Mesodermal cell (in vitro differentiated cells): ENCODE measurements around the gene RGS18.

Experiments used
- H3K27ac ChIP-seq: 2 replicates; pipeline ENCODE4 v1.7.0; 2013; ENCODE audit warnings: mild to moderate bottlenecking, low read depth, low read length, moderate library complexity; ENCODE audit not compliant: severe bottlenecking
- H3K36me3 ChIP-seq: 2 replicates; pipeline ENCODE4 v1.7.1; 2013; ENCODE audit warnings: mild to moderate bottlenecking, low read length, moderate library complexity; ENCODE audit not compliant: control insufficient read depth, insufficient read depth
- H3K4me1 ChIP-seq: one replicate; pipeline ENCODE4 v1.7.1; 2013; ENCODE audit warnings: mild to moderate bottlenecking, low read length; ENCODE audit not compliant: insufficient read depth, control insufficient read depth, poor library complexity, severe bottlenecking
- H3K4me3 ChIP-seq: 2 replicates; pipeline ENCODE4 v1.7.0; 2013; ENCODE audit warnings: low read length, control low read depth, mild to moderate bottlenecking; ENCODE audit not compliant: insufficient read depth, poor library complexity, severe bottlenecking; ENCODE audit errors: extremely low read depth
- H3K9me3 ChIP-seq: 2 replicates; pipeline ENCODE4 v1.7.1; 2013; ENCODE audit warnings: mild to moderate bottlenecking, low read length, moderate library complexity; ENCODE audit not compliant: control insufficient read depth
- WGBS, 2 experiments: methylation state at CpG; one replicate each; pipeline ENCODE4 v1.1.5; 2013; ENCODE audit warnings: missing lambda C conversion rate in 2 of 2; ENCODE audit not compliant: insufficient coverage in 2 of 2; 5-methylcytosine and 5-hydroxymethylcytosine counted together

The RGS18 gene

DNA sequence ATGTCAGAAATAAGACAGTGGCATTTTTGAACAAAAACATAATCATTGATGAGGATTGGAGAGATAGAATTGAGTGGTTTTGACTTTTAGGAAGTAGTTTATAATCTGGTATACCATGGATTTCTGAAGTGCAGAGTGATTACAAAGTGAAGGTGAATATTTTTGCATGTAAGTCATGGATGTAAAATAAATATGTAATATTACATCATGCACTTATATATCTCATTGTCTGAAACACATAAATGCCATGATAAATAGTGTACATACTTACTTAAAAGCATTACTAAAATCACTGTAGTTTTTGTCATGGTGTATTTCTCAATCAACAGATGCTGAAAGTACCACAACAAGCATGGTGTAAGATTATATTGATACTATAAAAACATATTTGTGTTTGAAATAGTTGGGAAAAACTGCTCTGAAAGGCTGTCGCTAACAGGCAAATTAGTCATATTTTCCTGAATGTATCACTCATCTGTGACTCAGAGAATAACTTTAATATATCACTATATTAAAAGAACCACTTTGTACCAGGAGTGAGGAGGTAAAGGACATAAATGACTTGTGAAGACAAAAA lies 24.8 kb upstream of the RGS18 start:
- Histone ChIP-seq H3K27ac (no peak overlapping the region), H3K36me3 (no peaks in the 10 kb centered on the region), H3K4me1 (no peaks in the 10 kb centered on the region), H3K9me3 (no peaks in the 10 kb centered on the region), H3K4me3 (no peak overlapping the region)
- WGBS, 2 experiments: no CpG with 5 or more reads among the region's 1 CpG

DNA sequence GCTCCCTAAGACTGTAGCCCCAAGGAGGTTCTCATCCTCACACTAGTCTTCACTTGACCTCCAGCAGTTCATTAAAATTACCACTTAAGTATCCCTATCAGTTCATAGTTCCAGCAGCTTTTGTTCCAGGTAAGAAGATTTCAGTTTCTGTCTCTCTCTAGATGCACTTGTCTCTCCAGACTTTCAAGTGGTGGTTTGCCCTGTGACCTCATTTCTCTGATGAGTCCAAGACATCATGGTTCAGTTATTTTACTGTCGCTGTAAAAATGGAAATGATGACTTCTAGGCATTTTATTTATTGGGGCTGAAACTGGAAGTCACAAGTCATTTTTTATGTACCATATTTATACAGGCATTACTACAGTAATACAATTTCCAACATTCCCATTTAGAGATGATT lies 17.9 kb upstream of the RGS18 start:
- Histone ChIP-seq H3K36me3 (no peaks in the 10 kb centered on the region), H3K27ac (no peak overlapping the region), H3K4me3 (no peak overlapping the region), H3K4me1 (peaks cover 8% of the 10 kb centered on the region), H3K9me3 (no peaks in the 10 kb centered on the region)
- no CpG with 5 or more reads among the region's 1 CpG for WGBS, 2 experiments

DNA sequence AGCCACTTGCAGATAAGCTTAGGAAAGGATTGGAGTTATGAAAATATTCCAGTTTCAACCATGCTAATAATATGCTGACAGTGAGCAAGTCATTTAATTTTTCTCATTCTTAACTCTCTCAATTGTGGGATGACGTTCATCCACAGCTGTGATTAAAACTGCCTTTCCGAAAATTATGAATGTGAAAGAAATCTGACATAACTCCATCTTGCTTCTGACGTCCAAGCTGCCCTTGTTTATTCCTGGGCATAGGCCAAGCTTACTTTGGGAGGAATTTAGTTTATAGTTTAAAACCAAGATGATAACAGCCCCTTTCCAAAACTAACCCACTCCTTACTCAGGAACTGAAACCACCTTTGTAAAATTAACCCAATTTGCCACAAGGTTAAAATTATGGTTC lies 11.0 kb upstream of the RGS18 start:
- 88% methylated on average over 1 of the region's 3 CpGs; no CpG with 5 or more reads in 1 of the 2 experiments for WGBS, 2 experiments
- no peak overlapping the region for H3K4me3 ChIP-seq
- no peak overlapping the region for H3K27ac ChIP-seq
- H3K9me3 ChIP-seq: no peaks in the 10 kb centered on the region
- H3K36me3 ChIP-seq: no peaks in the 10 kb centered on the region
- H3K4me1 ChIP-seq: no peaks in the 10 kb centered on the region

DNA sequence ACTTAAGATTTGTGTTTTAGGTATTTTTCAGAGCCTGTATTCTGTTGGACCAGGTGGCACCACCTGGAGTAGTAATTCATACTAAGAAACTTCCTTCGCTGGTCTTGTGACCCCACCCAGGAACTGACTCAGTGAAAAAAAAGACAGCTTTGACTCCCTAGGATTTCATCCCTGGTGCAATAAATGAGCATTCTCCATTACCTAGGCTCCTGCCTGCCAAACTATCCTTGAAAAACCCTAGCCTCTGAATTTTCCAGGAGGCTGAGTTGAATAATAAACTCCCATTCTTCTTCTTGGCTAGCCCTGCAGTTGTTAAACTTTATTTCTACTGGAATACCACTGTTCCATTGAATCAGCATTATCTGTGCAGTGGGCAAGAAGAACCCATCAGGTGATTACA lies 10.6 kb upstream of the RGS18 start:
- no peak overlapping the region for H3K27ac ChIP-seq
- WGBS, 2 experiments: 70 to 80% methylated on average over 1 of the region's 1 CpG
- H3K4me1 ChIP-seq: no peaks in the 10 kb centered on the region
- no peaks in the 10 kb centered on the region for H3K36me3 ChIP-seq
- no peak overlapping the region for H3K4me3 ChIP-seq
- no peaks in the 10 kb centered on the region for H3K9me3 ChIP-seq

DNA sequence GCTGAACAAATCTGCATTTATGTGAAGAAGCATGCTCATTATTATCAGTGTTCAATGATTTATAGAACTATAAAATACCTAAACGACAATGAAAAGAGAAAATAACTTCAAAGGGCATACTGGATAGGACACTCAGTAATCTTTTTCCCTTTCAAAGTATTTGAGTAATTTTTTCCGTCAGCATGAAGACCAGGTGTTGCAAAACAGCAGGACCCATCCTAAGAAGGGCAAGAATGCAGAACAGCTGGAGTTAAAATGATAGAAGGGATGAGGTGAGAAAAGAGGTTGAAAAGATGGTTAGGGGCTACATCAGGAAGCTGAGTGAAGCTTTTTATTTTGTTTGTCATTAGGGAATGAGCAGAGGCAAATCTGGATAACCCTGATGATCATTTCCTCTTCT lies 7.1 kb upstream of the RGS18 start:
- no peak overlapping the region for H3K4me3 ChIP-seq
- no peaks in the 10 kb centered on the region for H3K36me3 ChIP-seq
- 50 to 67% methylated on average over 1 of the region's 2 CpGs for WGBS, 2 experiments
- no peak overlapping the region for H3K27ac ChIP-seq
- H3K4me1 ChIP-seq: peaks cover 5% of the 10 kb centered on the region
- H3K9me3 ChIP-seq: no peaks in the 10 kb centered on the region

DNA sequence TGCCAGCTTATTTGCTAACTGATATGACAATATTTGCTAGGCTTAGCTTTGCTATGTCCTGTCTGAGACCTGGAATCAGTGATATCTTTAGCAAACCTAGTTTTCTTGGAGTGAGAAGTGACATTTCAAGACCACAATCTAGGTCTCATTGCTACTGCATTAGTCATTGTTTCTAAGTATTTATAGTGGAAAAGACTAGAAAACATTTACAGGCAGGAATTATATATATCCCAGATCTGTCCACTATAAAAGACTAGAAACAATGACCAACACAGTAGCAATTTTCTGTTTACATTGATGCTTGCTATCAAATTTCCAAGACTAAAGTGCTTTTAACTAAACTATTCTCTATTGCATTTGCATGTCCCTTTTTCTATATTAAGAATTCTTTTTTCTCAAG lies 5.0 kb upstream of the RGS18 start:
- H3K4me1 ChIP-seq: peaks cover 5% of the 10 kb centered on the region
- H3K36me3 ChIP-seq: no peaks in the 10 kb centered on the region
- H3K27ac ChIP-seq: no peak overlapping the region
- H3K9me3 ChIP-seq: no peaks in the 10 kb centered on the region
- no peak overlapping the region for H3K4me3 ChIP-seq

DNA sequence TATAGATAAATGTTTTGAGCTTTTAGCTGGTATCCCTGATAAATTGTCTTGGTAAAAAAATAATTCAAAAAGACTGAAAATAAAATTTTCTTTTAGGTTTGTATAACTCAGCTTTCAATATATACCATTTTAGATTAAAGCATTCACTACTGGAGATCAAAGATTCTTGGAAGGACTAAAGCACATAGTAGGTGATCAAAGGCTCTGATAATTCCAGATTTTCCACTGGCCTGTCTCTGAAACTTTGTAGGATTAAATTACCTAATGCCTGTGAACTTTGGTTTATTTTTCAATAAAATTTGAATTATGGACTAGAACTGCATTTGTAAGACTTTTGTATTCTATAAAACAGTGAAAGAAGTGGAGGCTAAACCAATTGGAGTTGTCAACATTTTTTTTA lies 1.2 kb upstream of the RGS18 start:
- Histone ChIP-seq H3K36me3 (no peaks in the 10 kb centered on the region), H3K4me1 (peaks cover 5% of the 10 kb centered on the region), H3K9me3 (no peaks in the 10 kb centered on the region), H3K27ac (no peak overlapping the region), H3K4me3 (no peak overlapping the region)

DNA sequence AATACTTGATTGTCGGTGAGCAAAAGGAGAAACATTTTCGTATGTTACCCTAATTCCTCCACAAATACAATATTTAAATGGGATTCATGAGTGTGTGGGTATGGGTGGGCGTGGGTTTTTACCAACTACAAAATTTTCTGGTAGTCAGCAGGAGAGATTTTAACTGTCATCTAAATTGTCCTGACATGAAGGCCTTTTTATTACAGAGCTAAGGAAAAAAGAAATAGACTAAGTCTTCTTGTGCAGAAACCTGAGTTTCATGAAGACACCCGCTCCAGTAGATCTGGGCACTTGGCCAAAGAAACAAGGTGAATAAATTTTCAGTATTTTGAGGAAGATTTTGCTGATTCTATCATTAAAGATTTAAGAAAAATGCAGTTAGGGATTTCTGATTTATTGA lies 752 bp downstream of the RGS18 start:
- H3K36me3 ChIP-seq: no peaks in the 10 kb centered on the region
- H3K27ac ChIP-seq: no peak overlapping the region
- no peaks in the 10 kb centered on the region for H3K4me1 ChIP-seq
- H3K4me3 ChIP-seq: no peak overlapping the region
- H3K9me3 ChIP-seq: no peaks in the 10 kb centered on the region
- 100% methylated on average over 1 of the region's 4 CpGs for WGBS, 2 experiments

DNA sequence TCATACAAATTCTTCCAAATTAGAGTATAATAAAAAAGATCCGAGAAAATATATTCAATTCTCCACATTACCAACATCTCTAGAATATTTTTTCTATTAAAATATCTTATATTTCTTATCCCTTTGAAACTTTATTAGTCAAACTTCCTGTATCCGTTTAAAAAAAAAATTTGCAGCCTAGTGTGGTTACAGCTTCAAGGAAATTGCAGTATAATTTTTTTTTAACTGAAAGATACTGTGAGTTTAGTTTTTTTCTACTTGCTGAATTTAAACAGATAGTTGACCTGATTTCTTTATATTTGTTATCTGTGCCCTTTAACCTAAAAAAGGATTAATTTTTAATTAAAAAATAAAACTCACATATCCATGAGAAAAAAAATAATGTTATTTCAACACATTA lies 1.5 kb downstream of the RGS18 start:
- H3K9me3 ChIP-seq: no peaks in the 10 kb centered on the region
- no peak overlapping the region for H3K27ac ChIP-seq
- no CpG with 5 or more reads among the region's 2 CpGs for WGBS, 2 experiments
- no peaks in the 10 kb centered on the region for H3K36me3 ChIP-seq
- no peaks in the 10 kb centered on the region for H3K4me1 ChIP-seq
- H3K4me3 ChIP-seq: no peak overlapping the region

DNA sequence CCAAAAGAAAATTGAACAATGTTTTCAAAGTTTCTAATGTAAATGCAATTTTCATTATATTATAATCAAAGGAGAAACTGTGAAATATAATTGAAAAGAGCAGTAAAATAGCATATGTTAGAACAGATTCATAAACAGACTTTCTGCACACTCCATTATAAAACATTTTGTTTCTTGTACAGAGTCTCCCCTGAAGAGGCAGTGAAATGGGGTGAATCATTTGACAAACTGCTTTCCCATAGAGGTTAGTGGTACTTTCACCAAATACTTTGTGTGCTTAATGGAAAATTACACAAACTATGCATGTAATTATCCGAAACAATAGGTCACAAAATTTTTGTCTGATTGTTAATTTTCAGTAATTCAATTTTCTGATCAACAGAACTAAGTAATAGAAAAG lies 1.9 kb downstream of the RGS18 start:
- no peaks in the 10 kb centered on the region for H3K4me1 ChIP-seq
- H3K27ac ChIP-seq: no peak overlapping the region
- H3K4me3 ChIP-seq: no peak overlapping the region
- no peaks in the 10 kb centered on the region for H3K36me3 ChIP-seq
- no peaks in the 10 kb centered on the region for H3K9me3 ChIP-seq
- no CpG with 5 or more reads among the region's 1 CpG for whole genome bisulfite sequencing, 2 experiments

DNA sequence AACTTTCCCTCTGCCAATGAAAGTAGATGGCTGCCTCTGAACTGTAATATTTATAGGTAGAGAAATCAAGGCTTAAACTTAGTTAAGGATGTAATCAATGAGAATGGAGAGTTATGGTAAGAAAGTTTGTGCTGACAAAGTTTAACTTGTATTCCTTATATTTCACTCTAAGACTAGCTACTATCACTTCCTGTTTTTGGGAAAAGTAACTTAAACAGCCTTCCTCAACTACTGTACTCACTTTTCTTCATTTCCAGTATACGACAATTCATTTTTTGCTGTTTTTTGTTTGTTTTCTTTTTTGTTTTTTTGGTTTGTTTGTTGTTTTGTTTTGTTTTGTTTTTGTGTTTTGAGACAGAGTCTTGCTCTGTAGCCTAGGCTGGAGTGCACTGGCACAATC lies 3.7 kb downstream of the RGS18 start:
- Histone ChIP-seq H3K27ac (no peak overlapping the region), H3K36me3 (no peaks in the 10 kb centered on the region), H3K4me3 (no peak overlapping the region), H3K4me1 (no peaks in the 10 kb centered on the region), H3K9me3 (no peaks in the 10 kb centered on the region)
- no CpG with 5 or more reads among the region's 1 CpG for WGBS, 2 experiments

DNA sequence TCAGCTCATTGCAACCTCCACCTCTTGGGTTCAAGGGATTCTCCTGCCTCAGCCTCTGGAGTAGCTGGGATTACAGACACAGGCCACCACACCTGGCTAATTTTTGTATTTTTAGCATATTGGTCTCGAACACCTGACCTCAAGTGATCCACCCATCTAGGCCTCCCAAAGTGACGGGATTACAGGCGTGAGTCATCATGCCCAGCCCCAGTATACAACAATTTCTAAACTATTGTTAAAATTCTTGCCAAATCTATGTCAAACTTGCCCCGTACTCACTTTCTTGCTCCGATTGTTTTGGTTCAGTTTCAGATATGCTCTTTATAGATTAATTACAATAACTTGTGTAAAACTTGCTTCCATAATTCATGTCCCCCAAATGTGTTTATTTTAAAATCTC lies 4.1 kb downstream of the RGS18 start:
- Histone ChIP-seq H3K27ac (no peak overlapping the region), H3K9me3 (no peaks in the 10 kb centered on the region), H3K36me3 (no peaks in the 10 kb centered on the region), H3K4me1 (no peaks in the 10 kb centered on the region), H3K4me3 (no peak overlapping the region)
- 92 to 100% methylated on average over 2 to 3 of the region's 5 CpGs for WGBS, 2 experiments
